ENCODE results near the gene C10orf90.

DNA sequence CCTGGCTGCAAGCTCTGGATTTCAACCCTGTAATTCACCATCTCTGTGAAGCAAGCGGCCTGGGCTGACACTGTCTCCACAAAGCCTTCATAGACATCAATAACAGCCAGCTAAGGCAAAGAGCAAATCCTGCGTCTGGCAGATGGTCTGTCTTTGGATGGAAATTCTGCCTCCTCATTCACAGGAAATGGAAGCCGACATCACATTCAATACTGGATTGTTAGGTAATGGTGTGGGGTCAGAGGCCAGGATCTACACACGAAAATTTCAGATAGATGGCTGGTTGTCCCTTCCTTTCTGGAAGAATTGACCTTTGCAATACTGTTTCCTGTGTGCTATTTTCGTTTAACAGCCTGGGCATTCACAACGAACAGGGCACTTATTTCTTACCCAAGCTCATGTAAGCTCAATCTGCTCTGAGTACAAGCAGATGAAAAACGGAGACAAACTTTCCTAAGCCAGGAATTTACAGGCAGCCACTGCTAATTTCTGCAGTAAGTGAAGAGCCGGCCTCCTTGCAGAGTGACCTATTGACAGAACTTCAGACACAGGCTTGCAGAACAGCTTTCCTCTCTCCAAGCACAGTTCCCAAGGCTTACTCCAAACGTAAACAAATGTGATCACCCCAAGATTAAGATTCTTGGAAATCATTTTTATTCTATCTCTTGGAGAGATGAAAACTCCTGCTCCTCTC lies 279.2 kb downstream of the C10orf90 start:
- TF ChIP-seq, protein P1, sequence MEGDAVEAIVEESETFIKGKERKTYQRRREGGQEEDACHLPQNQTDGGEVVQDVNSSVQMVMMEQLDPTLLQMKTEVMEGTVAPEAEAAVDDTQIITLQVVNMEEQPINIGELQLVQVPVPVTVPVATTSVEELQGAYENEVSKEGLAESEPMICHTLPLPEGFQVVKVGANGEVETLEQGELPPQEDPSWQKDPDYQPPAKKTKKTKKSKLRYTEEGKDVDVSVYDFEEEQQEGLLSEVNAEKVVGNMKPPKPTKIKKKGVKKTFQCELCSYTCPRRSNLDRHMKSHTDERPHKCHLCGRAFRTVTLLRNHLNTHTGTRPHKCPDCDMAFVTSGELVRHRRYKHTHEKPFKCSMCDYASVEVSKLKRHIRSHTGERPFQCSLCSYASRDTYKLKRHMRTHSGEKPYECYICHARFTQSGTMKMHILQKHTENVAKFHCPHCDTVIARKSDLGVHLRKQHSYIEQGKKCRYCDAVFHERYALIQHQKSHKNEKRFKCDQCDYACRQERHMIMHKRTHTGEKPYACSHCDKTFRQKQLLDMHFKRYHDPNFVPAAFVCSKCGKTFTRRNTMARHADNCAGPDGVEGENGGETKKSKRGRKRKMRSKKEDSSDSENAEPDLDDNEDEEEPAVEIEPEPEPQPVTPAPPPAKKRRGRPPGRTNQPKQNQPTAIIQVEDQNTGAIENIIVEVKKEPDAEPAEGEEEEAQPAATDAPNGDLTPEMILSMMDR (conservative IDR thresholded peaks at IDR 0.05): no peak
- TF ChIP-seq EZH2 (IDR thresholded peaks at IDR 0.05; ENCODE audit: low read depth): no peak

All from PC-9 (cell line).